CD14-positive monocyte (primary cell): ENCODE results near the gene RCOR1. TPM values are rescaled to one million over a fixed set of nuclear protein-coding genes. Genes with fewer than 3 reads are reported as not detected.
A peak's percentile ranks its signal among the peaks of the same experiment; 100 is the strongest.

Experiments used
- DNase-seq, 3 donors: peaks; one replicate each; pipeline ENCODE4 v3.0.0-alpha.2; 2011 to 2022
- H2AFZ ChIP-seq: 2 replicates; pipeline ENCODE4 v1.6.0; 2012; ENCODE audit warnings: mild to moderate bottlenecking, low read depth, low read length, inconsistent platforms; ENCODE audit not compliant: insufficient read depth, poor library complexity, severe bottlenecking
- H3K27ac ChIP-seq, 2 donors: 1 replicate in 1 of 2; 2 replicates in 1 of 2; pipeline ENCODE4 v1.5.1; 2012 to 2013; ENCODE audit warnings: low read length in 2 of 2, control low read depth in 1 of 2, inconsistent platforms in 1 of 2, low read depth in 1 of 2, mild to moderate bottlenecking in 1 of 2
- H3K27me3 ChIP-seq, 2 donors: one replicate each; pipeline versions ENCODE4 v1.6.0 to v1.6.1; 2011 to 2013; ENCODE audit warnings: low read length in 2 of 2; ENCODE audit not compliant: control insufficient read depth in 2 of 2, insufficient read depth in 2 of 2
- H3K36me3 ChIP-seq, 2 donors: replicated peaks in 1 of 2; 1 replicate in 1 of 2; 2 replicates in 1 of 2; pipeline versions ENCODE4 v1.5.1 to v1.6.1; 2012 to 2013; ENCODE audit warnings: low read length in 2 of 2, control low read depth in 1 of 2, inconsistent platforms in 1 of 2, mild to moderate bottlenecking in 1 of 2; ENCODE audit not compliant: insufficient read depth in 2 of 2, control insufficient read depth in 1 of 2
- H3K4me1 ChIP-seq, 2 donors: 1 replicate in 1 of 2; 2 replicates in 1 of 2; pipeline versions ENCODE4 v1.5.1 to v1.6.1; 2012 to 2013; ENCODE audit warnings: low read length in 2 of 2, control low read depth in 1 of 2, inconsistent platforms in 1 of 2, mild to moderate bottlenecking in 1 of 2, moderate library complexity in 1 of 2; ENCODE audit not compliant: insufficient read depth in 2 of 2, control insufficient read depth in 1 of 2
- H3K4me2 ChIP-seq: replicated peaks from 2 replicates; pipeline ENCODE3; 2012; ENCODE audit warnings: low read length, moderate library complexity, mild to moderate bottlenecking; ENCODE audit not compliant: poor library complexity, severe bottlenecking; ENCODE audit errors: extremely low read depth
- H3K4me3 ChIP-seq, 3 experiments: fragments of 200-600 bp in 1 of 3; sonication (generic) in 1 of 3; replicated peaks in 1 of 3; 1 replicate in 2 of 3; 2 replicates in 1 of 3; pipeline ENCODE4 v1.5.1; 2011 to 2013; ENCODE audit warnings: low read length in 3 of 3, mild to moderate bottlenecking in 3 of 3, control low read depth in 2 of 3, low read depth in 2 of 3, inconsistent platforms in 1 of 3, moderate library complexity in 1 of 3
- H3K79me2 ChIP-seq: 2 replicates; pipeline ENCODE4 v1.6.0; 2012; ENCODE audit warnings: mild to moderate bottlenecking, control low read depth, inconsistent platforms, low read length, moderate library complexity; ENCODE audit not compliant: insufficient read depth
- H3K9ac ChIP-seq: 2 replicates; pipeline ENCODE4 v1.6.0; 2017; ENCODE audit warnings: low read length, mild to moderate bottlenecking; ENCODE audit not compliant: insufficient read depth, poor library complexity, severe bottlenecking
- H3K9me3 ChIP-seq, 2 donors: replicated peaks in 1 of 2; 1 replicate in 1 of 2; 2 replicates in 1 of 2; pipeline versions ENCODE4 v1.5.1 to v1.6.1; 2012 to 2013; ENCODE audit warnings: low read length in 2 of 2, control low read depth in 1 of 2; ENCODE audit not compliant: control insufficient read depth in 1 of 2, insufficient read depth in 1 of 2
- H4K20me1 ChIP-seq: 2 replicates; pipeline ENCODE4 v1.6.0; 2012; ENCODE audit warnings: mild to moderate bottlenecking, low read length, control low read depth, moderate library complexity; ENCODE audit not compliant: insufficient read depth
- H3K27ac Mint-ChIP-seq, 7 donors: one replicate each; pipeline ENCODE4 v1.8.0; 2020; ENCODE audit warnings: mild to moderate bottlenecking in 7 of 7, mixed read lengths in 7 of 7, moderate library complexity in 6 of 7, inconsistent platforms in 2 of 7
- H3K27me3 Mint-ChIP-seq, 3 donors: one replicate each; pipeline ENCODE4 v1.8.0; 2021 to 2022; ENCODE audit warnings: low read depth in 3 of 3, mild to moderate bottlenecking in 3 of 3, mixed read lengths in 3 of 3, moderate library complexity in 3 of 3, inconsistent platforms in 1 of 3
- H3K36me3 Mint-ChIP-seq, 2 donors: one replicate each; pipeline ENCODE4 v1.8.0; 2020; ENCODE audit warnings: mixed read lengths in 2 of 2, inconsistent platforms in 1 of 2, mild to moderate bottlenecking in 1 of 2
- H3K4me1 Mint-ChIP-seq: one replicate; pipeline ENCODE4 v1.8.0; 2020; ENCODE audit warnings: mild to moderate bottlenecking, mixed read lengths
- H3K4me3 Mint-ChIP-seq, 2 donors: one replicate each; pipeline ENCODE4 v1.8.0; 2020; ENCODE audit warnings: mild to moderate bottlenecking in 2 of 2, mixed read lengths in 2 of 2, moderate library complexity in 1 of 2
- H3K9me3 Mint-ChIP-seq, 7 donors: one replicate each; pipeline ENCODE4 v1.8.0; 2020 to 2022; ENCODE audit warnings: mixed read lengths in 7 of 7, mild to moderate bottlenecking in 6 of 7, moderate library complexity in 6 of 7, inconsistent platforms in 2 of 7
- WGBS: methylation state at CpG from one replicate; pipeline ENCODE4 v1.1.5; 2013; ENCODE audit warnings: missing lambda C conversion rate; ENCODE audit not compliant: insufficient coverage; 5-methylcytosine and 5-hydroxymethylcytosine counted together
- intact Hi-C, 2 donors: fragments of 100-400 bp; cut with micrococcal nuclease; formaldehyde crosslinking; loops; one replicate each; pipeline versions ENCODE4 v1.15.0 to v1.15.1; 2023
- polyA plus RNA-seq, 3 donors: library from polyadenylated mRNA; depleted of rRNA in 1 of 3; unstranded in 2 of 3; stranded (reverse) in 1 of 3; fragments of 300-500 nt in 2 of 3; fragments of >200 nt in 1 of 3; fragmentation: Illumina TruSeq in 2 of 3; gene quantifications; 1 replicate in 2 of 3; 2 replicates in 1 of 3; pipeline ENCODE4 v1.2.3, GENCODE V29; 2012 to 2021
- TF ChIP-seq, protein P1 (sequence below): fragments of 200-600 bp; IDR thresholded peaks from one replicate; pipeline ENCODE4 v1.8.0; 2022; ENCODE audit warnings: antibody characterized with exemption, mild to moderate bottlenecking

Gene RCOR1
- polyA plus RNA-seq, 3 donors = 2.1 to 36.6 (median 2.3) TPM

GRCh38 chr14:102760496-102761193 lies 168.2 kb downstream of the RCOR1 start:
- Mint-ChIP-seq H3K4me3 (peak overlapping the region; percentile 16 to 34), H3K27me3 (peaks cover 5 to 18% (median 7%) of the 10 kb centered on the region in 3 donors), H3K9me3 (peaks cover 0 to 7% (median 5%) of the 10 kb centered on the region in 7 donors), H3K36me3 (no peaks in the 10 kb centered on the region), H3K27ac (no peak overlapping the region), H3K4me1 (peaks cover 11% of the 10 kb centered on the region)
- Histone ChIP-seq H3K4me3 (no peak overlapping the region), H3K79me2 (no peaks in the 10 kb centered on the region), H3K4me2 (no peak overlapping the region), H2AFZ (no peak overlapping the region), H3K27me3 (no peaks in the 10 kb centered on the region), H3K9me3 (peaks cover 0 to 3% of the 10 kb centered on the region in 2 donors), H3K4me1 (no peaks in the 10 kb centered on the region), H3K9ac (no peak overlapping the region), H3K27ac (no peak overlapping the region), H4K20me1 (no peaks in the 10 kb centered on the region), H3K36me3 (no peaks in the 10 kb centered on the region)
- intact Hi-C loops = no loop called here
- 66% methylated on average over 21 of the region's 21 CpGs for WGBS
- peak in 1 of 3 donors; percentile 15 for DNase-seq
- TF ChIP-seq, protein P1, sequence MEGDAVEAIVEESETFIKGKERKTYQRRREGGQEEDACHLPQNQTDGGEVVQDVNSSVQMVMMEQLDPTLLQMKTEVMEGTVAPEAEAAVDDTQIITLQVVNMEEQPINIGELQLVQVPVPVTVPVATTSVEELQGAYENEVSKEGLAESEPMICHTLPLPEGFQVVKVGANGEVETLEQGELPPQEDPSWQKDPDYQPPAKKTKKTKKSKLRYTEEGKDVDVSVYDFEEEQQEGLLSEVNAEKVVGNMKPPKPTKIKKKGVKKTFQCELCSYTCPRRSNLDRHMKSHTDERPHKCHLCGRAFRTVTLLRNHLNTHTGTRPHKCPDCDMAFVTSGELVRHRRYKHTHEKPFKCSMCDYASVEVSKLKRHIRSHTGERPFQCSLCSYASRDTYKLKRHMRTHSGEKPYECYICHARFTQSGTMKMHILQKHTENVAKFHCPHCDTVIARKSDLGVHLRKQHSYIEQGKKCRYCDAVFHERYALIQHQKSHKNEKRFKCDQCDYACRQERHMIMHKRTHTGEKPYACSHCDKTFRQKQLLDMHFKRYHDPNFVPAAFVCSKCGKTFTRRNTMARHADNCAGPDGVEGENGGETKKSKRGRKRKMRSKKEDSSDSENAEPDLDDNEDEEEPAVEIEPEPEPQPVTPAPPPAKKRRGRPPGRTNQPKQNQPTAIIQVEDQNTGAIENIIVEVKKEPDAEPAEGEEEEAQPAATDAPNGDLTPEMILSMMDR = no peak

- H3K4me1 ChIP-seq = no peaks in the 10 kb centered on the region
- H3K79me2 ChIP-seq = no peaks in the 10 kb centered on the region
- no peaks in the 10 kb centered on the region for H3K36me3 Mint-ChIP-seq
- peaks cover 11% of the 10 kb centered on the region for H3K4me1 Mint-ChIP-seq
- H3K27me3 Mint-ChIP-seq = peaks cover 5 to 18% (median 7%) of the 10 kb centered on the region in 3 donors
- no peak overlapping the region for H3K27ac ChIP-seq
- H3K4me3 ChIP-seq = no peak overlapping the region
- H3K4me2 ChIP-seq = no peak overlapping the region
- no peak overlapping the region for H3K9ac ChIP-seq
- TF ChIP-seq, protein P1 = no peak
- no peaks in the 10 kb centered on the region for H3K36me3 ChIP-seq
- H4K20me1 ChIP-seq = no peaks in the 10 kb centered on the region
- H3K9me3 ChIP-seq = peaks cover 0 to 3% of the 10 kb centered on the region in 2 donors
- H2AFZ ChIP-seq = no peak overlapping the region
- H3K27me3 ChIP-seq = no peaks in the 10 kb centered on the region
- no peak overlapping the region for H3K27ac Mint-ChIP-seq
- DNase-seq = no peak
- H3K4me3 Mint-ChIP-seq = peak overlapping the region in 1 of 2 donors; percentile 39
- peaks cover 0 to 7% (median 5%) of the 10 kb centered on the region in 7 donors for H3K9me3 Mint-ChIP-seq
- intact Hi-C loops = no loop called here
- 80% methylated on average over 14 of the region's 15 CpGs for WGBS
Observed at GRCh38 chr14:102761206-102761605, 168.8 kb downstream of the RCOR1 start.
